HepG2 (cell line): Measurements from ENCODE around the gene PTPRD. TPM values are rescaled to one million over a fixed set of nuclear protein-coding genes. Genes with fewer than 3 reads are reported as not detected.

Experiments
- ATAC-seq: fragments of 200-7000 bp; cut with Tn5 transposase; 3 replicates; pipeline ENCODE4 v1.9.1; 2020; ENCODE audit warnings: mild to moderate bottlenecking, moderate library complexity
- BruUV-seq: library from RNA; stranded (reverse); fragments of 400-500 nt; replicated peaks from 2 replicates; lab custom pipeline; 2021; lab: Mats Ljungman, UMichigan
- CTCF ChIA-PET: fragments of 300-600 bp; formaldehyde crosslinking; extraction: SDS; loops from one replicate; lab custom pipeline; 2021; ENCODE audit warnings: low total read pairs, inconsistent platforms, low intra/inter-chr PET ratio; lab: Yijun Ruan, JAX
- POLR2A ChIA-PET: fragments of 350-600 bp; sonication (Branson Sonifier 250); formaldehyde crosslinking; loops from one replicate; lab custom pipeline; 2020; ENCODE audit warnings: antibody characterized with exemption, inconsistent platforms; lab: Yijun Ruan, JAX
- DNase-seq: peaks from one replicate; pipeline ENCODE4 v3.0.0-alpha.2; 2015; ENCODE audit warnings: low spot score
- FAIRE-seq: peaks from 3 replicates; lab custom pipeline; 2011; peaks lifted over from hg19 to GRCh38; lab: Jason Lieb, UNC
- H2AFZ ChIP-seq: one replicate; pipeline ENCODE4 v1.6.1; 2011; ENCODE audit warnings: low read length, inconsistent platforms
- H3K27ac ChIP-seq: fragments of 300-600 bp; 3 replicates; pipeline ENCODE4 v1.8.0; 2011; ENCODE audit warnings: mixed run types, mild to moderate bottlenecking, mixed read lengths, low read length, inconsistent platforms; ENCODE audit not compliant: insufficient read depth; ENCODE audit errors: extremely low read length
- H3K27me3 ChIP-seq, 2 experiments: fragments of 200-600 bp in 1 of 2; 2 replicates in 1 of 2; 3 replicates in 1 of 2; pipeline versions ENCODE4 v1.6.0 to v1.8.0; 2011; ENCODE audit warnings: low read length in 2 of 2, mild to moderate bottlenecking in 2 of 2, moderate library complexity in 2 of 2, inconsistent platforms in 1 of 2; ENCODE audit not compliant: insufficient read depth in 2 of 2, control insufficient read depth in 1 of 2
- H3K36me3 ChIP-seq, 2 experiments: fragments of 200-600 bp in 1 of 2; replicated peaks in 1 of 2; 2 replicates in 1 of 2; 3 replicates in 1 of 2; pipeline versions ENCODE4 v1.5.1 to v1.8.0; 2011; ENCODE audit warnings: low read length in 2 of 2, inconsistent platforms in 1 of 2; ENCODE audit not compliant: insufficient read depth in 2 of 2, control insufficient read depth in 1 of 2
- H3K4me1 ChIP-seq: 2 replicates; pipeline ENCODE4 v1.5.1; 2012; ENCODE audit warnings: low read length, inconsistent platforms; ENCODE audit not compliant: insufficient read depth
- H3K4me2 ChIP-seq: 2 replicates; pipeline ENCODE4 v1.6.0; 2011; ENCODE audit warnings: low read depth, low read length, inconsistent platforms
- H3K4me3 ChIP-seq, 3 experiments: fragments of 200-600 bp in 1 of 3; sonication (generic), shearing (Covaris generic) in 1 of 3; replicated peaks in 1 of 3; 2 replicates each; pipeline ENCODE4 v1.5.1; 2011 to 2016; ENCODE audit warnings: low read length in 3 of 3, inconsistent platforms in 2 of 3, low read depth in 2 of 3, mild to moderate bottlenecking in 2 of 3, control low read depth in 1 of 3, mixed read lengths in 1 of 3; ENCODE audit not compliant: insufficient read depth in 1 of 3
- H3K79me2 ChIP-seq: one replicate; pipeline ENCODE4 v1.6.1; 2011; ENCODE audit warnings: low read length, inconsistent platforms; ENCODE audit not compliant: insufficient read depth
- H3K9ac ChIP-seq: 2 replicates; pipeline ENCODE4 v1.6.0; 2011; ENCODE audit warnings: mild to moderate bottlenecking, low read depth, low read length, inconsistent platforms; ENCODE audit not compliant: insufficient read depth
- H3K9me3 ChIP-seq: 2 replicates; pipeline ENCODE4 v1.5.1; 2012; ENCODE audit warnings: mild to moderate bottlenecking, low read length
- H4K20me1 ChIP-seq: 2 replicates; pipeline ENCODE4 v1.6.0; 2011; ENCODE audit warnings: inconsistent platforms, mild to moderate bottlenecking, low read length, moderate library complexity; ENCODE audit not compliant: insufficient read depth
- CC2D1A ChIP-seq: sonication (generic); formaldehyde crosslinking; IDR thresholded peaks from 2 replicates; pipeline ENCODE4 v1.8.1; 2023; ENCODE audit warnings: mild to moderate bottlenecking, missing genetic modification reagents
- CENPX ChIP-seq: sonication (generic); formaldehyde crosslinking; IDR thresholded peaks from 2 replicates; pipeline ENCODE4 v1.9.0; 2021; ENCODE audit warnings: mild to moderate bottlenecking, missing genetic modification reagents, moderate library complexity
- ETV5 ChIP-seq: IDR thresholded peaks from 2 replicates; pipeline ENCODE4 v1.6.1; 2018; ENCODE audit warnings: missing biosample characterization, missing genetic modification reagents, inconsistent platforms, borderline replicate concordance
- HCFC1 ChIP-seq: fragments of 150-350 bp; IDR thresholded peaks from 2 replicates; pipeline ENCODE4 v1.6.1; 2014; ENCODE audit warnings: low read depth, low read length
- HNRNPL ChIP-seq: fragments of 200-400 bp; formaldehyde crosslinking; IDR thresholded peaks from 2 replicates; pipeline ENCODE4 v1.6.1; 2017; ENCODE audit warnings: mild to moderate bottlenecking, low read depth, low read length
- JUN ChIP-seq: sonication (generic); formaldehyde crosslinking; IDR thresholded peaks from 2 replicates; pipeline ENCODE4 v1.4.0; 2020; ENCODE audit warnings: mild to moderate bottlenecking, missing genetic modification reagents
- ZNF432 ChIP-seq: sonication (generic); formaldehyde crosslinking; IDR thresholded peaks from 2 replicates; pipeline ENCODE4 v1.5.0; 2020; ENCODE audit warnings: missing genetic modification reagents, mild to moderate bottlenecking, borderline replicate concordance
- ZNF460 ChIP-seq: sonication (generic); formaldehyde crosslinking; IDR thresholded peaks from 2 replicates; pipeline ENCODE4 v1.5.1; 2020; ENCODE audit warnings: missing genetic modification reagents, mild to moderate bottlenecking, borderline replicate concordance
- ZNF468 ChIP-seq: sonication (generic); formaldehyde crosslinking; IDR thresholded peaks from 2 replicates; pipeline ENCODE4 v1.8.0; 2022; ENCODE audit warnings: mild to moderate bottlenecking, moderate library complexity, missing genetic modification reagents
- ZNF512 ChIP-seq: sonication (generic); formaldehyde crosslinking; IDR thresholded peaks from 2 replicates; pipeline ENCODE4 v1.4.0; 2020; ENCODE audit warnings: mild to moderate bottlenecking, missing genetic modification reagents
- WGBS: methylation state at CpG from one replicate; pipeline ENCODE4 v1.1.6; 2017; ENCODE audit warnings: low lambda C conversion rate; 5-methylcytosine and 5-hydroxymethylcytosine counted together
- in situ Hi-C: cut with HindIII; loops from 2 replicates; pipeline ENCODE4 v1.10.0; 2017; ENCODE audit warnings: low pct_unique_long_range_greater_than_20kb; ENCODE audit not compliant: extremely low pct_ligation_motif_present
- intact Hi-C: fragments of 100-400 bp; cut with micrococcal nuclease; formaldehyde crosslinking; loops from one replicate; pipeline ENCODE4 v1.10.0; 2022; ENCODE audit not compliant: unreplicated experiment
- polyA plus RNA-seq, 8 experiments: library from polyadenylated mRNA; depleted of rRNA in 3 of 8; stranded (reverse) in 7 of 8; unstranded in 1 of 8; fragments of >200 nt; fragmentation: Illumina TruSeq in 4 of 8; extraction: Trizol in 4 of 8; gene quantifications; 2 replicates each; pipeline versions ENCODE4 v1.2.1 to v1.2.3, GENCODE V29; 2011 to 2016; ENCODE audit warnings: low read depth in 4 of 8, missing spikeins in 1 of 8, mixed read lengths in 1 of 8; ENCODE audit not compliant: insufficient read depth in 1 of 8
- total RNA-seq, 5 experiments: library from RNA; depleted of rRNA; stranded (reverse); fragments of >200 nt; fragmentation: Illumina TruSeq; extraction: Trizol; gene quantifications; 2 replicates each; pipeline ENCODE4 v1.2.3, GENCODE V29; 2016; ENCODE audit warnings: low read depth in 1 of 5

PTPRD gene
- total and polyA plus RNA-seq, 2 of the 13 experiments (the other 11 are each of a cell fraction or from before 2014, with no cell fraction given) = 0.05 TPM; not detected in 1

GRCh38 chr9:9216934-9217333 is 1395.9 kb downstream of the PTPRD start (continued):
- TF ChIP-seq CC2D1A = no peak
- no peak for TF ChIP-seq CENPX (CRISPR knock-in tag)
- TF ChIP-seq, all 625 proteins: peak for 0

- Histone ChIP-seq H3K4me1 (no peaks in the 10 kb centered on the region), H4K20me1 (no peaks in the 10 kb centered on the region), H3K4me2 (no peak overlapping the region), H3K27ac (no peak overlapping the region), H3K36me3 (no peaks in the 10 kb centered on the region), H3K9ac (no peak overlapping the region)
- ChIA-PET CTCF (no interaction called here), POLR2A (no interaction called here)
- in situ Hi-C loops = no loop called here
- no TSS peak for BruUV-seq
- WGBS = 0% methylated on average over 2 of the region's 2 CpGs
- TF ChIP-seq ZNF460 (CRISPR knock-in tag) (no peak), ZNF468 (CRISPR knock-in tag) (no peak), HCFC1 (no peak)
- TF ChIP-seq, all 625 proteins: peak for 0
- DNase-seq (no peak), ATAC-seq (no peak), FAIRE-seq (no peak)
- Histone ChIP-seq H3K4me3 (no peak overlapping the region), H3K79me2 (no peaks in the 10 kb centered on the region), H3K9me3 (no peaks in the 10 kb centered on the region), H3K27me3 (no peaks in the 10 kb centered on the region), H2AFZ (peak overlapping the region; percentile 27)
- intact Hi-C loops = no loop called here
Measured at GRCh38 chr9:9215050-9215449, 1397.8 kb downstream of the PTPRD start.

- Histone ChIP-seq H3K27ac (no peak overlapping the region), H3K4me2 (no peak overlapping the region), H3K9ac (no peak overlapping the region), H3K79me2 (no peaks in the 10 kb centered on the region), H2AFZ (no peak overlapping the region), H3K36me3 (no peaks in the 10 kb centered on the region), H3K4me1 (no peaks in the 10 kb centered on the region), H3K27me3 (no peaks in the 10 kb centered on the region), H3K4me3 (no peak overlapping the region), H3K9me3 (no peaks in the 10 kb centered on the region), H4K20me1 (no peaks in the 10 kb centered on the region)
- intact Hi-C loops (no loop called here), in situ Hi-C loops (no loop called here)
- TF ChIP-seq JUN (CRISPR knock-in tag) = no peak
- TF ChIP-seq ETV5 (CRISPR knock-in tag) = no peak
- TF ChIP-seq ZNF432 = no peak
- TF ChIP-seq ZNF512 (CRISPR knock-in tag) = no peak
- TF ChIP-seq HCFC1 = no peak
- no peak for TF ChIP-seq HNRNPL
- POLR2A ChIA-PET = no interaction called here
- 31% methylated on average over 5 of the region's 6 CpGs for WGBS
- no peak for FAIRE-seq
- DNase-seq = no peak
- no peak for ATAC-seq
- no TSS peak for BruUV-seq
- CTCF ChIA-PET = no interaction called here
Measured at GRCh38 chr9:9214066-9214465, 1398.7 kb downstream of the PTPRD start.
